B cell (primary cell): ENCODE measurements around the gene PLPP3. TPM values are rescaled to one million over a fixed set of nuclear protein-coding genes. Genes with fewer than 3 reads are reported as not detected.

Experiments
- ATAC-seq: fragments of 200-7000 bp; cut with Tn5 transposase; one replicate; pipeline ENCODE4 v1.10.0; 2021; ENCODE audit warnings: low read depth, mild to moderate bottlenecking, moderate number of reproducible peaks, moderate library complexity
- CTCF ChIA-PET: fragments of 350-600 bp; sonication (Branson Sonifier 250); formaldehyde crosslinking; loops from one replicate; lab custom pipeline; 2021; ENCODE audit warnings: antibody characterized with exemption, inconsistent platforms; lab: Charles Lee
- POLR2A ChIA-PET: fragments of 350-600 bp; sonication (Branson Sonifier 250); formaldehyde crosslinking; loops from one replicate; lab custom pipeline; 2021; ENCODE audit warnings: antibody characterized with exemption; lab: Charles Lee
- DNase-seq: peaks from one replicate; pipeline ENCODE4 v3.0.0; 2013
- H2AFZ ChIP-seq: 2 replicates; pipeline ENCODE4 v1.6.1; 2012; ENCODE audit warnings: mild to moderate bottlenecking, low read depth, low read length; ENCODE audit not compliant: insufficient read depth, poor library complexity, severe bottlenecking
- H3K27ac ChIP-seq, 2 donors: 1 replicate in 1 of 2; 2 replicates in 1 of 2; pipeline ENCODE4 v1.5.1; 2012 to 2013; ENCODE audit warnings: low read length in 2 of 2, mild to moderate bottlenecking in 2 of 2, moderate library complexity in 1 of 2
- H3K27me3 ChIP-seq, 4 experiments: fragments of 200-600 bp in 1 of 4; sonication (generic) in 1 of 4; replicated peaks in 1 of 4; 1 replicate in 2 of 4; 2 replicates in 2 of 4; pipeline versions ENCODE4 v1.6.1 to v1.7.0; 2013 to 2016; ENCODE audit warnings: low read length in 3 of 4, mild to moderate bottlenecking in 2 of 4, mixed read lengths in 1 of 4, moderate library complexity in 1 of 4; ENCODE audit not compliant: insufficient read depth in 4 of 4, control insufficient read depth in 3 of 4; ENCODE audit errors: control extremely low read depth in 1 of 4
- H3K36me3 ChIP-seq, 2 experiments: replicated peaks in 1 of 2; 1 replicate in 1 of 2; 2 replicates in 1 of 2; pipeline versions ENCODE4 v1.6.1 to v1.7.1; 2013; ENCODE audit warnings: low read length in 1 of 2; ENCODE audit not compliant: insufficient read depth in 2 of 2, control insufficient read depth in 1 of 2; ENCODE audit errors: control extremely low read depth in 1 of 2, extremely low read depth in 1 of 2
- H3K4me1 ChIP-seq, 2 donors: fragments of 200-600 bp in 1 of 2; sonication (generic) in 1 of 2; 1 replicate in 1 of 2; 2 replicates in 1 of 2; pipeline versions ENCODE4 v1.5.1 to v1.6.1; 2013 to 2017; ENCODE audit warnings: low read length in 2 of 2; ENCODE audit not compliant: control insufficient read depth in 2 of 2, insufficient read depth in 2 of 2
- H3K4me2 ChIP-seq: replicated peaks from 2 replicates; pipeline ENCODE3; 2012; ENCODE audit warnings: mild to moderate bottlenecking, low read depth, low read length; ENCODE audit not compliant: poor library complexity, severe bottlenecking
- H3K4me3 ChIP-seq, 5 experiments: fragments of 200-600 bp in 1 of 5; sonication (generic) in 1 of 5; 1 replicate in 3 of 5; 2 replicates in 2 of 5; pipeline versions ENCODE4 v1.5.1 to v1.7.0; 2011 to 2016; ENCODE audit warnings: low read length in 4 of 5, mild to moderate bottlenecking in 4 of 5, low read depth in 2 of 5, control low read depth in 1 of 5, moderate library complexity in 1 of 5; ENCODE audit not compliant: insufficient read depth in 1 of 5; ENCODE audit errors: control extremely low read depth in 1 of 5, extremely low read depth in 1 of 5
- H3K79me2 ChIP-seq: fragments of 200-600 bp; sonication (generic); one replicate; pipeline ENCODE4 v1.6.0; 2016; ENCODE audit warnings: low read length; ENCODE audit not compliant: control insufficient read depth, insufficient read depth
- H3K9ac ChIP-seq: fragments of 200-600 bp; sonication (generic); 2 replicates; pipeline ENCODE4 v1.6.1; 2017; ENCODE audit warnings: mild to moderate bottlenecking, low read length, moderate library complexity
- H3K9me3 ChIP-seq, 3 donors: one replicate each; pipeline versions ENCODE4 v1.6.1 to v1.7.1; 2013; ENCODE audit warnings: low read length in 2 of 3; ENCODE audit not compliant: control insufficient read depth in 2 of 3, insufficient read depth in 1 of 3; ENCODE audit errors: control extremely low read depth in 1 of 3
- H4K20me1 ChIP-seq: 2 replicates; pipeline ENCODE4 v1.6.0; 2012; ENCODE audit warnings: mild to moderate bottlenecking, low read length; ENCODE audit not compliant: insufficient read depth, control insufficient read depth, poor library complexity, severe bottlenecking
- H3K27ac Mint-ChIP-seq: one replicate; pipeline ENCODE4 v1.8.0; 2021; ENCODE audit warnings: mixed read lengths
- H3K27me3 Mint-ChIP-seq: one replicate; pipeline ENCODE4 v1.8.0; 2021; ENCODE audit warnings: mixed read lengths
- H3K4me1 Mint-ChIP-seq: one replicate; pipeline ENCODE4 v1.8.0; 2021; ENCODE audit warnings: mixed read lengths
- H3K4me3 Mint-ChIP-seq: one replicate; pipeline ENCODE4 v1.8.0; 2021; ENCODE audit warnings: mixed read lengths
- H3K9me3 Mint-ChIP-seq: one replicate; pipeline ENCODE4 v1.8.0; 2022; ENCODE audit warnings: mixed read lengths; ENCODE audit not compliant: insufficient read depth
- CTCF ChIP-seq: fragments of 200-600 bp; IDR thresholded peaks from one replicate; pipeline ENCODE4 v1.8.0; 2022; ENCODE audit warnings: antibody characterized with exemption, mild to moderate bottlenecking
- EZH2 ChIP-seq: IDR thresholded peaks from 2 replicates; pipeline ENCODE4 v1.6.1; 2012; ENCODE audit warnings: borderline replicate concordance, low read depth, mild to moderate bottlenecking, moderate library complexity, low read length; ENCODE audit not compliant: insufficient read depth, poor library complexity, severe bottlenecking
- WGBS: methylation state at CpG from one replicate; pipeline ENCODE4 v1.1.5; 2013; ENCODE audit warnings: missing lambda C conversion rate; ENCODE audit not compliant: insufficient coverage; 5-methylcytosine and 5-hydroxymethylcytosine counted together
- intact Hi-C: fragments of 100-400 bp; cut with micrococcal nuclease; formaldehyde crosslinking; loops from one replicate; pipeline ENCODE4 v1.10.0; 2022
- polyA plus RNA-seq: library from polyadenylated mRNA; depleted of rRNA; stranded (reverse); fragments of >200 nt; gene quantifications from 2 replicates; pipeline ENCODE4 v1.2.3, GENCODE V29; 2012
- total RNA-seq, 2 donors: library from RNA; stranded (reverse); fragments of 120-200 nt in 1 of 2; gene quantifications; 1 replicate in 1 of 2; 2 replicates in 1 of 2; pipeline versions ENCODE4 v1.2.3 to v1.2.4, GENCODE V29; 2013 to 2022

The PLPP3 gene
- total and polyA plus RNA-seq, 2 donors (not counting 1 experiment from before 2014, with no cell fraction given) = 1.8 to 2.9 TPM

GRCh38 chr1:56533621-56534020 lies 45.7 kb downstream of the PLPP3 start:
- H4K20me1 ChIP-seq = no peaks in the 10 kb centered on the region
- H3K4me1 Mint-ChIP-seq = peaks cover 4% of the 10 kb centered on the region
- peaks cover 6 to 7% of the 10 kb centered on the region in 2 donors for H3K4me1 ChIP-seq
- no peak overlapping the region for H2AFZ ChIP-seq
- H3K27me3 Mint-ChIP-seq = no peaks in the 10 kb centered on the region
- ChIA-PET CTCF (no interaction called here), POLR2A (no interaction called here)
- no peaks in the 10 kb centered on the region for H3K9me3 ChIP-seq
- no peaks in the 10 kb centered on the region for H3K27me3 ChIP-seq
- WGBS = 76% methylated on average over 3 of the region's 4 CpGs
- intact Hi-C loops = no loop called here
- no peak overlapping the region for H3K27ac ChIP-seq
- ATAC-seq (no peak), DNase-seq (no peak)
- H3K79me2 ChIP-seq = no peaks in the 10 kb centered on the region
- H3K4me3 ChIP-seq = no peak overlapping the region
- no peaks in the 10 kb centered on the region for H3K9me3 Mint-ChIP-seq
- TF ChIP-seq EZH2 (no peak), CTCF (no peak)
- no peak overlapping the region for H3K4me3 Mint-ChIP-seq
- no peaks in the 10 kb centered on the region for H3K36me3 ChIP-seq
- no peak overlapping the region for H3K9ac ChIP-seq
- no peak overlapping the region for H3K4me2 ChIP-seq
- H3K27ac Mint-ChIP-seq = no peak overlapping the region

DNA sequence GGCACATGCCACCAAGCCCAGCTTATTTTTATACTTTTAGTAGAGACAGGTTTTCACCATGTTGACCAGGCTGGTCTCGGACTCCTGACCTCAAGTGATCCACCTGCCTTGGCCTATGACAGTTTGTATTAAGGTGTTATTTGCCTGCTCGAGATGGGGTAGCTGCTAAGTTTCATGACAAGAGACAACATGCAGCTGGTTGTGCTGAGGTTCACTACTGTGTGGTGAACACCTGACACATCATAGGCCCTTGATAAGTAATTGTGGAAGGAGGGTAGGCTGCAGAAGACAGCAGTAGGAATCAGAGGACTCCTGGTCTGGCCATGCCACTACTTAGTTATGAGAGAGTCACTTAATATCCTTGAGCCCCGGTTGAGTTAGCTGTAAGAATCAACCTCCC lies 46.2 kb downstream of the PLPP3 start:
- POLR2A ChIA-PET = no interaction called here
- ATAC-seq = no peak
- no peaks in the 10 kb centered on the region for H3K9me3 ChIP-seq
- no peak overlapping the region for H2AFZ ChIP-seq
- intact Hi-C loops = no loop called here
- no peak for DNase-seq
- H3K27ac ChIP-seq = no peak overlapping the region
- Mint-ChIP-seq H3K4me1 (peaks cover 4% of the 10 kb centered on the region), H3K27ac (no peak overlapping the region), H3K4me3 (no peak overlapping the region), H3K9me3 (no peaks in the 10 kb centered on the region), H3K27me3 (no peaks in the 10 kb centered on the region)
- no peaks in the 10 kb centered on the region for H3K27me3 ChIP-seq
- H3K79me2 ChIP-seq = no peaks in the 10 kb centered on the region
- no peak overlapping the region for H3K9ac ChIP-seq
- no peak overlapping the region for H3K4me3 ChIP-seq
- WGBS = 96% methylated on average over 3 of the region's 3 CpGs
- TF ChIP-seq CTCF (no peak), EZH2 (no peak)
- CTCF ChIA-PET = no interaction called here
- H3K4me1 ChIP-seq = peaks cover 6 to 7% of the 10 kb centered on the region in 2 donors
- no peaks in the 10 kb centered on the region for H4K20me1 ChIP-seq
- no peak overlapping the region for H3K4me2 ChIP-seq
- H3K36me3 ChIP-seq = no peaks in the 10 kb centered on the region
